Epithelial cell of proximal tubule (primary cell): ENCODE results near the gene HMOX1. TPM values are rescaled to one million over a fixed set of nuclear protein-coding genes. Genes with fewer than 3 reads are reported as not detected.

Source experiments
- DNase-seq: peaks from one replicate; pipeline ENCODE4 v3.0.0-alpha.2; 2011; ENCODE audit warnings: low read depth
- H3K4me3 ChIP-seq: 2 replicates; pipeline ENCODE4 v1.5.1; 2011; ENCODE audit warnings: low read depth, mild to moderate bottlenecking, low read length
- CTCF ChIP-seq: conservative IDR thresholded peaks from 2 replicates; pipeline ENCODE4 v1.5.1; 2012; ENCODE audit warnings: low read depth, mild to moderate bottlenecking, low read length
- total RNA-seq: library from RNA; depleted of rRNA; stranded (reverse); fragments of >200 nt; gene quantifications from 2 replicates; pipeline ENCODE4 v1.2.3, GENCODE V29; 2015

HMOX1 gene
- total RNA-seq, 1 donor from 2014 or later: 21.8 TPM

GRCh38 chr22:35375031-35375430 is 5.9 kb upstream of the HMOX1 start:
- no peak for TF ChIP-seq CTCF
- no peak for DNase-seq
- no peak overlapping the region for H3K4me3 ChIP-seq

- DNase-seq: no peak
- H3K4me3 ChIP-seq: no peak overlapping the region
- no peak for TF ChIP-seq CTCF
Observed at GRCh38 chr22:35375526-35375925, 5.4 kb upstream of the HMOX1 start.

- peak; percentile 93 for DNase-seq
- no peak overlapping the region for H3K4me3 ChIP-seq
- TF ChIP-seq CTCF: no peak
Observed at GRCh38 chr22:35376728-35377472, 4.0 kb upstream of the HMOX1 start.

GRCh38 chr22:35377735-35378134 is 3.2 kb upstream of the HMOX1 start:
- no peak for TF ChIP-seq CTCF
- DNase-seq: no peak

GRCh38 chr22:35378621-35379020 is 2.3 kb upstream of the HMOX1 start:
- H3K4me3 ChIP-seq: no peak overlapping the region
- DNase-seq: no peak
- no peak for TF ChIP-seq CTCF

More at GRCh38 chr22:35377735-35378134, 3.2 kb upstream of the HMOX1 start:
- no peak overlapping the region for H3K4me3 ChIP-seq

GRCh38 chr22:35379146-35379993 is 1.5 kb upstream of the HMOX1 start:
- H3K4me3 ChIP-seq: no peak overlapping the region
- DNase-seq: no peak
- TF ChIP-seq CTCF: no peak
